Measurements from ENCODE around the gene ADCY6. TPM values are rescaled to one million over a fixed set of nuclear protein-coding genes. Genes with fewer than 3 reads are reported as not detected.

Gene ADCY6
- total RNA-seq, 1 experiment from 2014 or later = 19.0 TPM

GRCh38 chr12:48750215-48750614 lies 38.7 kb downstream of the ADCY6 start:
- Histone ChIP-seq H4K20me1 (ENCODE audit: low read length) (no peaks in the 10 kb centered on the region), H3K79me2 (ENCODE audit: low read length) (no peaks in the 10 kb centered on the region), H3K9ac (ENCODE audit: low read length) (no peak overlapping the region), H3K4me1 (ENCODE audit: insufficient read depth, low read length) (peaks cover 4% of the 10 kb centered on the region; the same call in 1 of the 2 replicates), H3K9me3 (ENCODE audit: low read length) (no peaks in the 10 kb centered on the region), H3F3A (ENCODE audit: low read length, unreplicated experiment) (no peaks in the 10 kb centered on the region), H3K4me3 (ENCODE audit: low read length) (no peak overlapping the region), H3K4me2 (ENCODE audit: low read length) (no peak overlapping the region), H3K36me3 (ENCODE audit: low read depth, low read length) (no peaks in the 10 kb centered on the region), H3K27me3 (ENCODE audit: low read length) (no peaks in the 10 kb centered on the region), H3K27ac (ENCODE audit: low read length) (no peak overlapping the region), H2AFZ (ENCODE audit: low read length) (no peak overlapping the region), H3K9me2 (replicated peaks; ENCODE audit: low read length) (no peaks in the 10 kb centered on the region)
- POLR2A ChIA-PET (ENCODE audit: unreplicated experiment) = no interaction called here
- BruUV-seq (replicated peaks) = no TSS peak
- ATAC-seq (peak; percentile 38), DNase-seq (peak; percentile 10)
- TF ChIP-seq EZH2phosphoT487 (IDR thresholded peaks at IDR 0.05; ENCODE audit: borderline replicate concordance, low read length) = no peak
- TF ChIP-seq EZH2 (IDR thresholded peaks at IDR 0.05; ENCODE audit: low read length, unreplicated experiment) = no peak
- TF ChIP-seq CTCF (conservative IDR thresholded peaks at IDR 0.05; ENCODE audit: low read depth, low read length) = no peak
- intact Hi-C loops (cut with micrococcal nuclease) = no loop called here
- CTCF ChIA-PET = no interaction called here

GRCh38 chr12:48744251-48745008 lies 44.5 kb downstream of the ADCY6 start:
- Histone ChIP-seq H3K9me2 (replicated peaks; ENCODE audit: low read length) (no peaks in the 10 kb centered on the region), H3K9ac (ENCODE audit: low read length) (no peak overlapping the region), H3K27ac (ENCODE audit: low read length) (no peak overlapping the region), H3K4me1 (ENCODE audit: insufficient read depth, low read length) (no peaks in the 10 kb centered on the region), H3K27me3 (ENCODE audit: low read length) (no peaks in the 10 kb centered on the region), H3F3A (ENCODE audit: low read length, unreplicated experiment) (no peaks in the 10 kb centered on the region), H3K4me3 (ENCODE audit: low read length) (no peak overlapping the region), H3K36me3 (ENCODE audit: low read depth, low read length) (no peaks in the 10 kb centered on the region), H4K20me1 (ENCODE audit: low read length) (no peaks in the 10 kb centered on the region), H3K79me2 (ENCODE audit: low read length) (no peaks in the 10 kb centered on the region), H3K9me3 (ENCODE audit: low read length) (no peaks in the 10 kb centered on the region), H2AFZ (ENCODE audit: low read length) (no peak overlapping the region), H3K4me2 (ENCODE audit: low read length) (no peak overlapping the region)
- DNase-seq = no peak
- ATAC-seq = no peak
- BruUV-seq (replicated peaks) = no TSS peak
- ChIA-PET POLR2A (ENCODE audit: unreplicated experiment) (no interaction called here), CTCF (no interaction called here)
- intact Hi-C loops (cut with micrococcal nuclease) = no loop called here
- TF ChIP-seq CTCF (conservative IDR thresholded peaks at IDR 0.05; ENCODE audit: low read depth, low read length) = no peak
- no peak for TF ChIP-seq EZH2phosphoT487 (IDR thresholded peaks at IDR 0.05; ENCODE audit: borderline replicate concordance, low read length)
- TF ChIP-seq EZH2 (IDR thresholded peaks at IDR 0.05; ENCODE audit: low read length, unreplicated experiment) = no peak

- Histone ChIP-seq H3K4me1 (ENCODE audit: insufficient read depth, low read length) (no peaks in the 10 kb centered on the region), H3K36me3 (ENCODE audit: low read depth, low read length) (no peaks in the 10 kb centered on the region), H3K4me2 (ENCODE audit: low read length) (no peak overlapping the region), H3K4me3 (ENCODE audit: low read length) (no peak overlapping the region), H4K20me1 (ENCODE audit: low read length) (no peaks in the 10 kb centered on the region), H3K9me3 (ENCODE audit: low read length) (no peaks in the 10 kb centered on the region), H3K9me2 (replicated peaks; ENCODE audit: low read length) (no peaks in the 10 kb centered on the region), H3K27ac (ENCODE audit: low read length) (no peak overlapping the region), H2AFZ (ENCODE audit: low read length) (no peak overlapping the region), H3K79me2 (ENCODE audit: low read length) (no peaks in the 10 kb centered on the region), H3K27me3 (ENCODE audit: low read length) (0 out of 2 replicates have a peak, but pooled peaks cover 4% of the 10 kb centered on the region), H3K9ac (ENCODE audit: low read length) (no peak overlapping the region), H3F3A (ENCODE audit: low read length, unreplicated experiment) (no peaks in the 10 kb centered on the region)
- POLR2A ChIA-PET (ENCODE audit: unreplicated experiment) = no interaction called here
- TF ChIP-seq CTCF (conservative IDR thresholded peaks at IDR 0.05; ENCODE audit: low read depth, low read length) (no peak), EZH2phosphoT487 (IDR thresholded peaks at IDR 0.05; ENCODE audit: borderline replicate concordance, low read length) (no peak), EZH2 (IDR thresholded peaks at IDR 0.05; ENCODE audit: low read length, unreplicated experiment) (no peak)
- CTCF ChIA-PET = no interaction called here
- intact Hi-C loops (cut with micrococcal nuclease) = no loop called here
- DNase-seq = no peak
- no TSS peak for BruUV-seq (replicated peaks)
- no peak for ATAC-seq
Observed at GRCh38 chr12:48739618-48740269, 49.1 kb downstream of the ADCY6 start.
